Ectodermal cell (in vitro differentiated cells): Measurements from ENCODE around the gene EVC.
"Not testable (repeated sequence)": the region's sequence is repeated elsewhere in the genome, so short reads cannot be mapped to it uniquely, and the experiment has no call there.

Experiments
- H3K27ac ChIP-seq: 2 replicates; pipeline ENCODE4 v1.7.0; 2013; ENCODE audit warnings: mild to moderate bottlenecking, low read depth, low read length; ENCODE audit not compliant: insufficient read depth, poor library complexity, severe bottlenecking
- H3K27me3 ChIP-seq: 2 replicates; pipeline ENCODE4 v1.7.0; 2013; ENCODE audit warnings: mild to moderate bottlenecking, low read length; ENCODE audit not compliant: insufficient read depth, control insufficient read depth, poor library complexity, severe bottlenecking
- H3K36me3 ChIP-seq: one replicate; pipeline ENCODE4 v1.7.0; 2013; ENCODE audit warnings: low read length; ENCODE audit not compliant: control insufficient read depth, insufficient read depth
- H3K4me1 ChIP-seq: one replicate; pipeline ENCODE4 v1.7.0; 2013; ENCODE audit warnings: low read length; ENCODE audit not compliant: control insufficient read depth, insufficient read depth
- H3K4me3 ChIP-seq: 2 replicates; pipeline ENCODE4 v1.7.0; 2013; ENCODE audit warnings: low read depth, low read length, control low read depth; ENCODE audit not compliant: insufficient read depth
- H3K9me3 ChIP-seq: 2 replicates; pipeline ENCODE4 v1.7.0; 2013; ENCODE audit warnings: mild to moderate bottlenecking, low read length, moderate library complexity; ENCODE audit not compliant: control insufficient read depth
- WGBS, 2 experiments: methylation state at CpG; one replicate each; pipeline ENCODE4 v1.1.7; 2013; ENCODE audit warnings: missing lambda C conversion rate in 2 of 2; 5-methylcytosine and 5-hydroxymethylcytosine counted together

Gene EVC

DNA sequence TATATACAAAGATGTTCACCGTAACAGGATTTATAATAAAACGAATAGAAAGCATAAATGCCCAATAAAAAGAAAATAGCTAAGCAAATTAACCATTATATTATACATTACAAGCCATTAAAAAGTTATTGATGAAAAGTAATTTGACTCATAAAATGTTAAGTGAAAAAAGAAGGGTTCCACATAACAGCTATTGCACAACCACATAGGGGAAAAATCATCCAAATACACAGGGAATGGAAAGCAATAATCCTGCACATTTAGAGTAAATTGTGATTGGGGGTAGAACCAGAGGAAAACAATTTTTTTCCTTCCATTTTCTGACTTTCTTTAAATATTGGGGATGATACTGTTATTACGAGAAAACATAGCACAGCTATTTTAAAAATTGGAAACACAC, 143.9 kb downstream of the EVC start:
- peaks cover 5% of the 10 kb centered on the region for H3K4me1 ChIP-seq
- H3K4me3 ChIP-seq = no peak overlapping the region
- H3K27me3 ChIP-seq = no peaks in the 10 kb centered on the region
- H3K27ac ChIP-seq = no peak overlapping the region
- peaks cover 22% of the 10 kb centered on the region for H3K36me3 ChIP-seq
- 94 to 95% methylated on average over 1 of the region's 3 CpGs for WGBS, 2 experiments
- H3K9me3 ChIP-seq = no peaks in the 10 kb centered on the region

DNA sequence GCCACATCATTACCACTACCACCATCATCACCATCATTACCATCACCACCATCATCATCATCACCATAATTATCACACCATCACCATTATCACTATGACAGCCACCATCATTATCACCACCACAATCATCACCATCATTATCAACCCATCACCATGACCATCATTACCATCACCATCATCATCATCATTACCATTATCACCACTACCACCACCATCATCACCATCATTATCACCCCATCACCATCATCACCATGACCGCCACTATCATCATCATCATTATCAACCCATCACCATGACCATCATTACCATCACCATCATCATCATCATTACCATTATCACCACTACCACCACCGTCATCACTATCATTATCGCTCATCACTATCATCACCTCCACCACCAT, 145.4 kb downstream of the EVC start:
- not testable (repeated sequence) for H3K27ac ChIP-seq, H3K9me3 ChIP-seq, H3K4me1 ChIP-seq, H3K27me3 ChIP-seq, H3K4me3 ChIP-seq
- 92 to 93% methylated on average over 3 of the region's 3 CpGs for WGBS, 2 experiments
- H3K36me3 ChIP-seq = peaks cover 12% of the 10 kb centered on the region

DNA sequence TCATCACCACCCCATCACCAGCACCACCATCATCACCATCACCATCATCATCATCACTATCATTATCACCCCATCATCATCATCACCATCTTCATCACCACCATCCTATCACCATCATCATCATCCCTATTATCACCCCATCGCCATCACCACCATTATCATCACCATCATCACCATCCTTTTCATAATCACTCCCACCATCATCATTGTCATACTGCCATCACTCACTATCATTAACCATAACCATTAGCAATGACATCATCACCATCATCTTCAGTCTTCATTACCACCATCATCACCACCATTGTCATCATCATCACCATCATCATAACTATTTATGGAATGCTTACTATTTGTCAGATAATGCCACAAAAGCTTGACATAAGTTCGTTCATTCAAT, 146.2 kb downstream of the EVC start:
- H3K4me1 ChIP-seq = peaks cover 5% of the 10 kb centered on the region
- no peak overlapping the region for H3K4me3 ChIP-seq
- H3K27ac ChIP-seq = no peak overlapping the region
- 91 to 95% methylated on average over 2 of the region's 2 CpGs for WGBS, 2 experiments
- no peaks in the 10 kb centered on the region for H3K27me3 ChIP-seq
- peaks cover 11% of the 10 kb centered on the region for H3K36me3 ChIP-seq
- no peaks in the 10 kb centered on the region for H3K9me3 ChIP-seq

DNA sequence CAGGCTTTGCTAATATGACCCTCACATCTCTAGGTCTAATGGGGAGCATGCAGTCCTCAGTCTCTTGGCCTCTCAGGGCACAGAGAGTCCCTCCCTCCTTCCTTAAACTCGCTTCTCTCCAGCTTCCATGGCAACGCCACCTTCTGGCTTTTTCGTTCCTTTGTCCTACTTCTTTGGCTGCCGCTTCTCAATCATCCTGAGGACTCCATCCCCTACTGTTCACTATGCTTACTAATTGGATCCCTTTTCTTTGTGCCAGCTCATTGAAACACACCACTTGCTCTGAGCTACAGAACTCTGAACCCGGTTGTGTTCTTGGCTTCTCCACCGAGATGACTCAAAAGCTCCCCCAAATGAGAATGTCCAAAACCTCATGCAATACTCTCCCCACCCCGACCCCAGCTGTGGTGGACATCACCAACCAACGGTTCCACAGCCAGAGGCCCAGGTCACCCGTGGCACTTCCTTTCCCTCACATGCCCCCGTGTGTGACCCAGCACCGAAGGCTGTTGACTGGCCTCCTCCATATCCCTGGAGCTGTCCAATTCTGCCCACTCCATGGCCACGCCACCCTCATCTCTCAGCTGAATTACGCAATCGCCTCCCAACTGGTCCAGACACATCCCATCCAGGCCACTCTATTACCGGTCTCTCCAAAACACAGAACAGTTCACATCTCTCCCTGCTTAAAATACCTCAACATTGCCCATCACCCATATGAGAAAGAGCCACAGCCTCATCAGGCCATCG, 147.2 kb downstream of the EVC start:
- Histone ChIP-seq H3K36me3 (peaks cover 11% of the 10 kb centered on the region), H3K27ac (no peak overlapping the region), H3K27me3 (no peaks in the 10 kb centered on the region), H3K4me1 (peaks cover 5% of the 10 kb centered on the region), H3K4me3 (no peak overlapping the region), H3K9me3 (no peaks in the 10 kb centered on the region)
- 68 to 72% methylated on average over 16 of the region's 16 CpGs for WGBS, 2 experiments

DNA sequence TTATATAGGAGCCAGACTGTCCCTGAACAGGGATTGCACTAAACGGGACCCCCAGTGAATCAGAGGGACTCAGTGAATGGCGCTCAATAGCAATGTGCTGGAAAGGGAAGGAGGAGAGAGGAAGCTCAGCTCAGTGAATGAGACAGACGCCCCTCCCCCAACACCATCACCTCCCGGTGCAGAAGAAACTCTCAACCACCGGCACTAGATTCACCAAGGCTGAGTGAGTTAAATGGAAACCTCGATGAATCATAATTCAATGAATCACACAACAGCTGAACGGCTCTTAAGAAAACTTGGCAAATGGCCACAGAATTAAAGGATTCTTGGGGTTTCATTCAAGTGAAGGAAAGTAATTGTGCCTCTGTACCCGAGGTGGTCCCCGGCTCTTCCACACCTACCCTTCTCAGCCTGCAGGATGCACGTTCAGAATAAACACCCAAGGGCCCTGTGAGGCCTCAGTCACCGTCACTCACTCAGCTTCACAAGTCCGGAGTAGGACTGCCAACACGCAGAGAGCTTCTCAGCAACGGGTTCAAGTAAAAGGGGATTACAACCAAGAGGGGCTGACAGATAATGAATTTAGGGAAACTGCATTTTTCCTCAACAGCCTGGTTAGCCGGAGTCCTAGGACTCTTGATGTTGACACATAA, 152.6 kb downstream of the EVC start:
- Histone ChIP-seq H3K9me3 (no peaks in the 10 kb centered on the region), H3K27me3 (no peaks in the 10 kb centered on the region), H3K4me1 (peaks cover 3% of the 10 kb centered on the region), H3K27ac (no peak overlapping the region), H3K36me3 (peaks cover 4% of the 10 kb centered on the region), H3K4me3 (no peak overlapping the region)
- 72 to 77% methylated on average over 14 to 15 of the region's 15 CpGs for WGBS, 2 experiments
